GM12878 (cell line): Measurements from ENCODE around the gene GH1. TPM values are rescaled to one million over a fixed set of nuclear protein-coding genes. Genes with fewer than 3 reads are reported as not detected.

Source experiments
- ATAC-seq: fragments of 200-7000 bp; cut with Tn5 transposase; 3 replicates; pipeline ENCODE4 v1.9.1; 2020; ENCODE audit warnings: mild to moderate bottlenecking, moderate library complexity
- BruUV-seq: library from RNA; stranded (reverse); fragments of 400-500 nt; replicated peaks from 2 replicates; lab custom pipeline; 2021; lab: Mats Ljungman, UMichigan
- CTCF ChIA-PET: fragments of 300-600 bp; sonication (Branson Sonifier 250); formaldehyde crosslinking; extraction: SDS; loops from one replicate; lab custom pipeline; 2021; ENCODE audit warnings: inconsistent platforms; lab: Yijun Ruan, JAX
- POLR2A ChIA-PET: fragments of 350-600 bp; formaldehyde crosslinking; extraction: SDS; loops from one replicate; lab custom pipeline; 2021; ENCODE audit warnings: inconsistent platforms; lab: Charles Lee
- RAD21 ChIA-PET: fragments of 300-600 bp; sonication (Branson Sonifier 250); formaldehyde crosslinking; loops from one replicate; lab custom pipeline; 2023; ENCODE audit warnings: antibody characterized with exemption; ENCODE audit not compliant: unreplicated experiment; lab: Charles Lee
- SMC1A ChIA-PET: fragments of 300-600 bp; sonication (Branson Sonifier 250); formaldehyde crosslinking; loops from one replicate; lab custom pipeline; 2023; ENCODE audit not compliant: unreplicated experiment, uncharacterized antibody; lab: Charles Lee
- DNase-seq: peaks from one replicate; pipeline ENCODE4 v3.0.0-alpha.2; 2011; ENCODE audit warnings: low read depth, low spot score
- FAIRE-seq: peaks from 3 replicates; lab custom pipeline; 2011; peaks lifted over from hg19 to GRCh38; lab: Jason Lieb, UNC
- H2AFZ ChIP-seq: 2 replicates; pipeline ENCODE4 v1.6.0; 2011; ENCODE audit warnings: low read depth, low read length, control low read depth; ENCODE audit not compliant: control insufficient read depth
- H3K27ac ChIP-seq: 2 replicates; pipeline ENCODE4 v1.5.1; 2011; ENCODE audit warnings: control low read depth; ENCODE audit not compliant: control insufficient read depth, insufficient read depth
- H3K27me3 ChIP-seq, 2 experiments: replicated peaks in 1 of 2; 2 replicates each; pipeline versions ENCODE4 v1.6.0 to v1.6.1; 2011; ENCODE audit warnings: low read length in 1 of 2; ENCODE audit not compliant: control insufficient read depth in 2 of 2, insufficient read depth in 2 of 2
- H3K36me3 ChIP-seq, 2 experiments: 2 replicates each; pipeline ENCODE4 v1.5.1; 2011; ENCODE audit warnings: low read length in 1 of 2; ENCODE audit not compliant: control insufficient read depth in 2 of 2, insufficient read depth in 2 of 2
- H3K4me1 ChIP-seq: 2 replicates; pipeline ENCODE4 v1.6.1; 2011; ENCODE audit warnings: mild to moderate bottlenecking, low read length, moderate library complexity, mixed read lengths; ENCODE audit not compliant: control insufficient read depth, insufficient read depth
- H3K4me2 ChIP-seq: 2 replicates; pipeline ENCODE4 v1.6.0; 2011; ENCODE audit warnings: control low read depth; ENCODE audit not compliant: control insufficient read depth, insufficient read depth
- H3K4me3 ChIP-seq: fragments of 200-600 bp; sonication (generic); 2 replicates; pipeline ENCODE4 v1.5.1; 2016
- H3K79me2 ChIP-seq: 2 replicates; pipeline ENCODE4 v1.6.0; 2011; ENCODE audit warnings: low read length; ENCODE audit not compliant: control insufficient read depth, insufficient read depth
- H3K9ac ChIP-seq: 2 replicates; pipeline ENCODE4 v1.8.0; 2011; ENCODE audit warnings: low read length, control low read depth, mixed read lengths; ENCODE audit not compliant: control insufficient read depth, insufficient read depth
- H3K9me3 ChIP-seq: replicated peaks from 3 replicates; pipeline ENCODE4 v1.5.1; 2011; ENCODE audit warnings: mild to moderate bottlenecking, low read length; ENCODE audit not compliant: control insufficient read depth, insufficient read depth
- H4K20me1 ChIP-seq: 2 replicates; pipeline ENCODE4 v1.6.0; 2011; ENCODE audit not compliant: control insufficient read depth, insufficient read depth
- ATF7 ChIP-seq: fragments of 450-650 bp; IDR thresholded peaks from 2 replicates; pipeline ENCODE4 v1.6.1; 2016; ENCODE audit warnings: low read depth, mild to moderate bottlenecking
- BCL3 ChIP-seq: IDR thresholded peaks from 2 replicates; pipeline ENCODE4 v1.6.1; 2011; ENCODE audit warnings: borderline replicate concordance, low read depth, mild to moderate bottlenecking, moderate library complexity, low read length; ENCODE audit not compliant: insufficient read depth, poor library complexity, severe bottlenecking
- CHD1 ChIP-seq: IDR thresholded peaks from 2 replicates; pipeline ENCODE4 v1.6.1; 2012; ENCODE audit warnings: low read depth, low read length, improper control_type of control experiment
- CREM ChIP-seq: IDR thresholded peaks from 2 replicates; pipeline ENCODE4 v1.6.1; 2014; ENCODE audit warnings: antibody characterized with exemption, low read depth
- EZH2 ChIP-seq: IDR thresholded peaks from 2 replicates; pipeline ENCODE4 v1.6.1; 2012; ENCODE audit warnings: low read depth, mild to moderate bottlenecking, control low read depth, inconsistent platforms, low read length, borderline replicate concordance; ENCODE audit not compliant: control insufficient read depth
- HDAC2 ChIP-seq: fragments of 200-600 bp; sonication (generic); IDR thresholded peaks from 2 replicates; pipeline ENCODE4 v1.6.1; 2017
- HDAC6 ChIP-seq: fragments of 200-600 bp; sonication (generic); IDR thresholded peaks from one replicate; pipeline ENCODE4 v1.8.0; 2017; ENCODE audit warnings: antibody characterized with exemption; ENCODE audit not compliant: unreplicated experiment
- JUNB ChIP-seq: IDR thresholded peaks from 2 replicates; pipeline ENCODE4 v1.6.1; 2016; ENCODE audit warnings: antibody characterized with exemption, mild to moderate bottlenecking
- POLR2A ChIP-seq: IDR thresholded peaks from 2 replicates; pipeline ENCODE4 v1.6.1; 2011; ENCODE audit warnings: low read depth, mild to moderate bottlenecking, low read length
- RAD21 ChIP-seq: IDR thresholded peaks from 2 replicates; pipeline ENCODE4 v1.6.1; 2011; ENCODE audit warnings: mild to moderate bottlenecking, low read depth, low read length, moderate library complexity; ENCODE audit not compliant: insufficient read depth
- RFX5 ChIP-seq: IDR thresholded peaks from 2 replicates; pipeline ENCODE4 v1.6.1; 2011; ENCODE audit warnings: low read depth, low read length, improper control_type of control experiment
- SIX5 ChIP-seq: IDR thresholded peaks from 2 replicates; pipeline ENCODE4 v1.6.1; 2011; ENCODE audit warnings: mild to moderate bottlenecking, low read depth, low read length, moderate library complexity; ENCODE audit not compliant: severe bottlenecking
- SMAD5 ChIP-seq: IDR thresholded peaks from 2 replicates; pipeline ENCODE4 v1.6.1; 2016; ENCODE audit warnings: antibody characterized with exemption, low read depth
- SMC3 ChIP-seq: IDR thresholded peaks from 2 replicates; pipeline ENCODE4 v1.6.1; 2011; ENCODE audit warnings: low read length, improper control_type of control experiment, borderline replicate concordance
- SP1 ChIP-seq: IDR thresholded peaks from one replicate; pipeline ENCODE4 v1.6.1; 2011; ENCODE audit warnings: low read depth, low read length
- STAT3 ChIP-seq: IDR thresholded peaks from 2 replicates; pipeline ENCODE4 v1.6.1; 2011; ENCODE audit warnings: low read depth, low read length, improper control_type of control experiment
- TCF3 ChIP-seq: IDR thresholded peaks from 2 replicates; pipeline ENCODE4 v1.6.1; 2012; ENCODE audit warnings: low read depth, mild to moderate bottlenecking, low read length, borderline replicate concordance; ENCODE audit not compliant: insufficient read depth
- ZBED1 ChIP-seq: IDR thresholded peaks from 2 replicates; pipeline ENCODE4 v1.6.1; 2016; ENCODE audit warnings: borderline replicate concordance
- ZZZ3 ChIP-seq: IDR thresholded peaks from 2 replicates; pipeline ENCODE4 v1.6.1; 2011; ENCODE audit warnings: low read depth; ENCODE audit not compliant: control insufficient read depth, insufficient read length
- WGBS: methylation state at CpG from one replicate; pipeline ENCODE4 v1.1.6; 2016; ENCODE audit warnings: low lambda C conversion rate; ENCODE audit not compliant: insufficient replicate concordance, insufficient coverage; ENCODE audit errors: missing lambda C conversion rate; 5-methylcytosine and 5-hydroxymethylcytosine counted together
- in situ Hi-C: fragments of 300-500 bp; cut with MboI; formaldehyde crosslinking; loops from 9 replicates; pipeline ENCODE4 v1.14.3; 2018; ENCODE audit warnings: mixed read lengths
- intact Hi-C: fragments of 100-400 bp; cut with micrococcal nuclease; formaldehyde crosslinking; loops from one replicate; pipeline ENCODE4 v1.14.2; 2022; ENCODE audit not compliant: unreplicated experiment
- polyA plus RNA-seq, 11 experiments: library from polyadenylated mRNA; depleted of rRNA in 4 of 11; unstranded in 6 of 11; stranded (reverse) in 5 of 11; fragments of >200 nt; fragmentation: Nextera tagmentation in 4 of 11; fragmentation: Illumina TruSeq in 1 of 11; extraction: Ambion mirVana in 4 of 11; extraction: Trizol in 1 of 11; gene quantifications; 1 replicate in 1 of 11; 2 replicates in 10 of 11; pipeline versions ENCODE4 v1.2.1 to v1.2.3, GENCODE V29; 2011 to 2016; ENCODE audit warnings: inconsistent platforms in 2 of 11, missing spikeins in 2 of 11, low read depth in 1 of 11
- total RNA-seq, 4 experiments: library from RNA; depleted of rRNA in 3 of 4; stranded (reverse); fragments of >200 nt in 3 of 4; fragmentation: Illumina TruSeq in 1 of 4; extraction: Trizol in 1 of 4; gene quantifications; 2 replicates each; pipeline versions ENCODE4 v1.2.1 to v1.2.3, GENCODE V29; 2013 to 2021

The GH1 gene
- total and polyA plus RNA-seq, 10 of the 15 experiments (the other 5 are each of a cell fraction or from before 2014, with no cell fraction given) = 0.13 to 0.42 TPM; not detected in 8

DNA sequence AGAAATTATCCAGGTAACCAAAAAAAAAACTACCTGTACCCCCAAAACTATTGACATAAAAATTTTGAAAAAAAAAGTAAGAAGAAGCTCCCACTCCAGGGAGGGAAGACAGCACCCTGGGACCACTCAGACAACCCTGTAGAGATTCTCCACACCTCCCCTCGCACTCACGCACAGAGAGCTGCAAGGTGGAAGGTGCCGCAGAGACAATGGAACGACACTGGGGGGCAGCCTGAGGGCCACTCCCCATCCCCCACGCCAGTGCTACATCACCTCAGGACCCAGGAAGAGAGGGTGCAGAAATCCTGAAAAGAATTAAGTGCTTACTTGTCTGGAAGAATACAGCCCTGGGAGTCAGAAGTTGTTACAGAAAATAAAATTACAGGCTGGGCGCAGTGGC lies 18.7 kb upstream of the GH1 start:
- in situ Hi-C loops = no loop called here

More for the DNA sequence above, 18.7 kb upstream of the GH1 start:
- no peaks in the 10 kb centered on the region for H3K27me3 ChIP-seq
- no peak overlapping the region for H3K27ac ChIP-seq
- no peaks in the 10 kb centered on the region for H3K9me3 ChIP-seq
- POLR2A ChIA-PET = interaction anchor here (0.6 to 1.2 kb wide), 3 partner anchors 42 to 410 kb away, joined by 3 to 5 read pairs (median 3); partner anchors contain the start of gene ICAM2
- no peak overlapping the region for H3K9ac ChIP-seq
- CTCF ChIA-PET = interaction anchor here (0.9 to 1.9 kb wide), 4 partner anchors 9 to 79 kb away, joined by 3 to 9 read pairs (median 4); no protein-coding TSS in a partner anchor
- RAD21 ChIA-PET = interaction anchor here (1.0 kb wide), 1 partner anchor 18 kb away, joined by 3 read pairs; no protein-coding TSS in a partner anchor
- intact Hi-C loops = no loop called here
- peaks cover 11% of the 10 kb centered on the region for H3K4me1 ChIP-seq
- H3K4me2 ChIP-seq = no peak overlapping the region
- no peak for DNase-seq
- peaks cover 2% of the 10 kb centered on the region; the same call in 1 of the 2 replicates for H3K79me2 ChIP-seq
- no TSS peak for BruUV-seq
- H4K20me1 ChIP-seq = no peaks in the 10 kb centered on the region
- no peak overlapping the region for H3K4me3 ChIP-seq
- WGBS = 83% methylated on average over 6 of the region's 6 CpGs
- TF ChIP-seq SIX5 (no peak), SMAD5 (no peak), SMC3 (no peak), SP1 (no peak), CREM (no peak), CHD1 (no peak), HDAC2 (no peak), RAD21 (no peak), ATF7 (no peak), TCF3 (no peak), EZH2 (no peak), BCL3 (no peak), POLR2A (no peak), RFX5 (no peak), STAT3 (no peak), HDAC6 (no peak), JUNB (no peak), ZZZ3 (no peak), ZBED1 (no peak)
- H2AFZ ChIP-seq = no peak overlapping the region
- no peak for ATAC-seq
- SMC1A ChIA-PET = interaction anchor here (0.8 to 1.3 kb wide), 3 partner anchors 8 to 16 kb away, joined by 3 to 5 read pairs (median 5); no protein-coding TSS in a partner anchor
- no peak for FAIRE-seq
- no peaks in the 10 kb centered on the region for H3K36me3 ChIP-seq
